Measurements from ENCODE around the gene OR56A5.

GRCh38 chr11:5955586-5955985 is 12.7 kb downstream of the OR56A5 start:
- TF ChIP-seq CTCF (IDR thresholded peaks at IDR 0.05 in 8 of 11, conservative IDR thresholded peaks at IDR 0.05 in 3 of 11) = no peak
- no peak for TF ChIP-seq POLR2A (IDR thresholded peaks at IDR 0.05)
